SK-N-SH treated with all-trans-retinoic acid at 6 μM for 48 hours (cell line): ENCODE results near the gene ABHD11.

ENCODE experiments used
- CSDC2 ChIP-seq: fragments of 250-450 bp; sonication (Bioruptor Pico); IDR thresholded peaks from 2 replicates; pipeline ENCODE4 v1.5.0; 2020; ENCODE audit warnings: mild to moderate bottlenecking, moderate library complexity
- ISL1 ChIP-seq: fragments of 250-450 bp; sonication (Bioruptor Pico); IDR thresholded peaks from 2 replicates; pipeline ENCODE4 v2.1.2; 2022; ENCODE audit warnings: mild to moderate bottlenecking, moderate library complexity
- PATZ1 ChIP-seq: fragments of 250-450 bp; sonication (Bioruptor Pico); IDR thresholded peaks from 2 replicates; pipeline ENCODE4 v1.8.0; 2020; ENCODE audit warnings: mild to moderate bottlenecking, moderate library complexity, borderline replicate concordance
- POU6F1 ChIP-seq: fragments of 250-450 bp; sonication (Bioruptor Pico); IDR thresholded peaks from 2 replicates; pipeline ENCODE4 v1.8.0; 2021; ENCODE audit warnings: low read depth, mild to moderate bottlenecking, moderate library complexity, borderline replicate concordance
- PPARA ChIP-seq: fragments of 250-450 bp; sonication (Bioruptor Pico); IDR thresholded peaks from 2 replicates; pipeline ENCODE4 v1.5.0; 2020; ENCODE audit warnings: mild to moderate bottlenecking, borderline replicate concordance
- SNAI2 ChIP-seq: fragments of 250-450 bp; sonication (Bioruptor Pico); IDR thresholded peaks from 2 replicates; pipeline ENCODE4 v1.5.0; 2020; ENCODE audit warnings: mild to moderate bottlenecking, moderate library complexity
- TCF4 ChIP-seq: fragments of 250-450 bp; sonication (Bioruptor Pico); IDR thresholded peaks from 2 replicates; pipeline ENCODE4 v1.8.0; 2021; ENCODE audit warnings: mild to moderate bottlenecking, moderate library complexity, borderline replicate concordance
- TSHZ2 ChIP-seq: fragments of 250-450 bp; sonication (Bioruptor Pico); IDR thresholded peaks from 2 replicates; pipeline ENCODE4 v1.5.0; 2020; ENCODE audit warnings: mild to moderate bottlenecking, moderate library complexity
- ZFP3 ChIP-seq: fragments of 250-450 bp; sonication (Bioruptor Pico); IDR thresholded peaks from 2 replicates; pipeline ENCODE4 v1.5.0; 2020; ENCODE audit warnings: mild to moderate bottlenecking, moderate library complexity
- ZFP30 ChIP-seq: fragments of 450-650 bp; formaldehyde crosslinking; IDR thresholded peaks from 2 replicates; pipeline ENCODE4 v1.5.0; 2022; ENCODE audit warnings: mild to moderate bottlenecking, moderate library complexity
- ZNF70 ChIP-seq: fragments of 450-650 bp; formaldehyde crosslinking; IDR thresholded peaks from 2 replicates; pipeline ENCODE4 v1.5.0; 2020; ENCODE audit warnings: mild to moderate bottlenecking, moderate library complexity

GRCh38 chr7:73762659-73762999, 24.0 kb upstream of the ABHD11 start:
- TF ChIP-seq PATZ1 (CRISPR knock-in tag) (no peak), ZFP3 (CRISPR knock-in tag) (no peak), CSDC2 (no peak), ZFP30 (CRISPR knock-in tag) (no peak), ISL1 (no peak), TCF4 (CRISPR knock-in tag) (no peak), ZNF70 (CRISPR knock-in tag) (no peak), PPARA (no peak), TSHZ2 (CRISPR knock-in tag) (no peak), POU6F1 (CRISPR knock-in tag) (no peak), SNAI2 (CRISPR knock-in tag) (no peak)
